GM23338 (cell line): ENCODE data around the gene CDC27. TPM values are rescaled to one million over a fixed set of nuclear protein-coding genes. Genes with fewer than 3 reads are reported as not detected.

Source experiments
- ATAC-seq: fragments of 200-7000 bp; cut with Tn5 transposase; 3 replicates; pipeline ENCODE4 v1.9.1; 2020
- DNase-seq: peaks from one replicate; pipeline ENCODE4 v3.0.0-alpha.2; 2015; ENCODE audit warnings: low spot score
- H2AFZ ChIP-seq: fragments of 200-600 bp; sonication (generic); 2 replicates; pipeline ENCODE4 v1.8.0; 2016; ENCODE audit warnings: antibody characterized with exemption, mild to moderate bottlenecking, moderate library complexity
- H3F3A ChIP-seq: fragments of 200-600 bp; sonication (generic); replicated peaks from 2 replicates; pipeline ENCODE4 v1.8.0; 2017; ENCODE audit warnings: antibody characterized with exemption, mixed run types, low read depth
- H3K27ac ChIP-seq: fragments of 200-600 bp; sonication (generic); 2 replicates; pipeline ENCODE4 v1.6.1; 2016; ENCODE audit warnings: low read depth
- H3K27me3 ChIP-seq: fragments of 200-600 bp; sonication (generic); 2 replicates; pipeline ENCODE4 v1.8.0; 2016; ENCODE audit warnings: mild to moderate bottlenecking, mixed run types, moderate library complexity; ENCODE audit not compliant: insufficient read depth
- H3K36me3 ChIP-seq: fragments of 200-600 bp; sonication (generic); 2 replicates; pipeline ENCODE4 v1.8.0; 2016; ENCODE audit warnings: mild to moderate bottlenecking; ENCODE audit not compliant: insufficient read depth
- H3K4me1 ChIP-seq: fragments of 200-600 bp; sonication (generic); 2 replicates; pipeline ENCODE4 v1.8.0; 2016; ENCODE audit warnings: mild to moderate bottlenecking, moderate library complexity; ENCODE audit not compliant: insufficient read depth
- H3K4me2 ChIP-seq: fragments of 200-600 bp; sonication (generic); 2 replicates; pipeline ENCODE4 v1.7.1; 2017; ENCODE audit warnings: mixed run types
- H3K4me3 ChIP-seq: fragments of 200-600 bp; sonication (generic); 2 replicates; pipeline ENCODE4 v1.6.1; 2016; ENCODE audit warnings: mixed run types
- H3K79me2 ChIP-seq: fragments of 200-600 bp; sonication (generic); replicated peaks from 2 replicates; pipeline ENCODE4 v1.8.0; 2017; ENCODE audit warnings: mild to moderate bottlenecking; ENCODE audit not compliant: insufficient read depth
- H3K9me2 ChIP-seq: fragments of 200-600 bp; sonication (generic); 2 replicates; pipeline ENCODE4 v1.8.0; 2017; ENCODE audit not compliant: insufficient read depth
- H4K20me1 ChIP-seq: fragments of 200-600 bp; sonication (generic); replicated peaks from 2 replicates; pipeline ENCODE4 v1.8.0; 2017; ENCODE audit warnings: mild to moderate bottlenecking; ENCODE audit not compliant: insufficient read depth
- H3K27ac Mint-ChIP-seq: 2 replicates; pipeline ENCODE4 v1.8.0; 2020; ENCODE audit warnings: inconsistent platforms, mild to moderate bottlenecking, moderate library complexity, mixed read lengths
- H3K27me3 Mint-ChIP-seq: 3 replicates; pipeline ENCODE4 v1.8.0; 2022; ENCODE audit warnings: low read depth, mild to moderate bottlenecking, moderate library complexity, mixed read lengths, inconsistent platforms; ENCODE audit not compliant: insufficient read depth, poor library complexity
- H3K36me3 Mint-ChIP-seq: 3 replicates; pipeline ENCODE4 v1.8.0; 2021; ENCODE audit warnings: low read depth, mild to moderate bottlenecking, inconsistent platforms, moderate library complexity, mixed read lengths
- H3K4me1 Mint-ChIP-seq: 3 replicates; pipeline ENCODE4 v1.8.0; 2020; ENCODE audit warnings: mild to moderate bottlenecking, inconsistent platforms, mixed read lengths
- H3K4me3 Mint-ChIP-seq: 3 replicates; pipeline ENCODE4 v1.8.0; 2021; ENCODE audit warnings: moderate library complexity, mild to moderate bottlenecking, inconsistent platforms, mixed read lengths
- H3K9me3 Mint-ChIP-seq: 3 replicates; pipeline ENCODE4 v1.8.0; 2020; ENCODE audit warnings: moderate library complexity, mild to moderate bottlenecking, inconsistent platforms, mixed read lengths
- CREB1 ChIP-seq: fragments of 250-450 bp; sonication (Bioruptor Pico); IDR thresholded peaks from 2 replicates; pipeline ENCODE4 v1.5.0; 2020; ENCODE audit warnings: low read depth, mild to moderate bottlenecking, moderate library complexity
- CTCF ChIP-seq, 2 experiments: fragments of 200-600 bp in 1 of 2; sonication (generic) in 1 of 2; conservative IDR thresholded peaks; 2 replicates each; pipeline versions ENCODE4 v1.5.1 to v1.6.1; 2016 to 2017; ENCODE audit warnings: antibody characterized with exemption in 2 of 2, low read depth in 2 of 2, mild to moderate bottlenecking in 2 of 2, moderate library complexity in 1 of 2
- EZH2 ChIP-seq: fragments of 200-600 bp; sonication (generic); IDR thresholded peaks from one replicate; pipeline ENCODE4 v1.8.0; 2017; ENCODE audit warnings: antibody characterized with exemption, mild to moderate bottlenecking, low read depth; ENCODE audit not compliant: unreplicated experiment
- EZH2phosphoT487 ChIP-seq: fragments of 200-600 bp; sonication (generic); IDR thresholded peaks from one replicate; pipeline ENCODE4 v1.8.1; 2018; ENCODE audit warnings: antibody characterized with exemption; ENCODE audit not compliant: unreplicated experiment
- JUNB ChIP-seq: IDR thresholded peaks from one replicate; pipeline ENCODE4 v1.6.1; 2016; ENCODE audit warnings: antibody characterized with exemption; ENCODE audit not compliant: unreplicated experiment
- NANOG ChIP-seq: IDR thresholded peaks from 2 replicates; pipeline ENCODE4 v1.6.1; 2016; ENCODE audit warnings: antibody characterized with exemption, borderline replicate concordance
- POLR2AphosphoS5 ChIP-seq: IDR thresholded peaks from 2 replicates; pipeline ENCODE4 v1.6.1; 2016; ENCODE audit warnings: antibody characterized with exemption, low read depth
- STAT1 ChIP-seq: IDR thresholded peaks from one replicate; pipeline ENCODE4 v1.6.1; 2016; ENCODE audit warnings: antibody characterized with exemption; ENCODE audit not compliant: unreplicated experiment
- ZNF114 ChIP-seq: fragments of 250-450 bp; sonication (Bioruptor Pico); IDR thresholded peaks from 2 replicates; pipeline ENCODE4 v1.5.0; 2020; ENCODE audit warnings: mild to moderate bottlenecking, moderate library complexity
- ZNF331 ChIP-seq: fragments of 250-450 bp; sonication (Bioruptor Pico); IDR thresholded peaks from 2 replicates; pipeline ENCODE4 v1.5.0; 2020; ENCODE audit warnings: low read depth, mild to moderate bottlenecking, moderate library complexity
- ZNF462 ChIP-seq: fragments of 250-450 bp; sonication (Bioruptor Pico); IDR thresholded peaks from 2 replicates; pipeline ENCODE4 v1.5.0; 2020; ENCODE audit warnings: mild to moderate bottlenecking, moderate library complexity
- polyA plus RNA-seq: library from polyadenylated mRNA; unstranded; fragments of >200 nt; fragmentation: Nextera tagmentation; extraction: Ambion mirVana; gene quantifications from 2 replicates; pipeline ENCODE4 v1.2.1, GENCODE V29; 2016
- total RNA-seq: library from RNA; depleted of rRNA; stranded (reverse); fragments of >200 nt; shearing (Covaris generic); gene quantifications from 2 replicates; pipeline ENCODE4 v1.2.3, GENCODE V29; 2014
- TF ChIP-seq, protein P1 (sequence below): IDR thresholded peaks from 2 replicates; pipeline ENCODE4 v1.6.1; 2016; ENCODE audit warnings: antibody characterized with exemption
- TF ChIP-seq, protein P2 (sequence below): IDR thresholded peaks from one replicate; pipeline ENCODE4 v1.6.1; 2018; ENCODE audit warnings: antibody characterized with exemption; ENCODE audit not compliant: unreplicated experiment

Gene CDC27
- total and polyA plus RNA-seq, 2 experiments from 2014 or later, result 49.7 to 85.5 TPM

GRCh38 chr17:47199627-47200324, 10.7 kb upstream of the CDC27 start:
- Histone ChIP-seq H4K20me1 (no peaks in the 10 kb centered on the region), H3K4me1 (0 out of 2 replicates have a peak, but pooled peaks cover 4% of the 10 kb centered on the region), H3F3A (no peaks in the 10 kb centered on the region), H3K4me3 (no peak overlapping the region), H2AFZ (no peak overlapping the region), H3K36me3 (no peaks in the 10 kb centered on the region), H3K4me2 (no peak overlapping the region), H3K27ac (no peak overlapping the region), H3K9me2 (no peaks in the 10 kb centered on the region), H3K79me2 (no peaks in the 10 kb centered on the region), H3K27me3 (no peaks in the 10 kb centered on the region)
- Mint-ChIP-seq H3K4me1 (peaks cover 5% of the 10 kb centered on the region; the same call in 1 of the 3 replicates), H3K36me3 (no peaks in the 10 kb centered on the region; the same call in 2 of the 3 replicates), H3K27me3 (peaks cover 7% of the 10 kb centered on the region), H3K4me3 (no peak overlapping the region), H3K9me3 (no peaks in the 10 kb centered on the region), H3K27ac (no peak overlapping the region)
- ATAC-seq (no peak), DNase-seq (no peak)
- TF ChIP-seq POLR2AphosphoS5 (no peak), CREB1 (no peak), ZNF114 (no peak), CTCF (conservative IDR thresholded peaks at IDR 0.05; ENCODE audit: low read depth in 2 of 2) (no peak), EZH2 (no peak), ZNF462 (CRISPR knock-in tag) (no peak), NANOG (no peak), JUNB (no peak), STAT1 (no peak), ZNF331 (CRISPR knock-in tag) (no peak), EZH2phosphoT487 (no peak)
- TF ChIP-seq, protein P1, sequence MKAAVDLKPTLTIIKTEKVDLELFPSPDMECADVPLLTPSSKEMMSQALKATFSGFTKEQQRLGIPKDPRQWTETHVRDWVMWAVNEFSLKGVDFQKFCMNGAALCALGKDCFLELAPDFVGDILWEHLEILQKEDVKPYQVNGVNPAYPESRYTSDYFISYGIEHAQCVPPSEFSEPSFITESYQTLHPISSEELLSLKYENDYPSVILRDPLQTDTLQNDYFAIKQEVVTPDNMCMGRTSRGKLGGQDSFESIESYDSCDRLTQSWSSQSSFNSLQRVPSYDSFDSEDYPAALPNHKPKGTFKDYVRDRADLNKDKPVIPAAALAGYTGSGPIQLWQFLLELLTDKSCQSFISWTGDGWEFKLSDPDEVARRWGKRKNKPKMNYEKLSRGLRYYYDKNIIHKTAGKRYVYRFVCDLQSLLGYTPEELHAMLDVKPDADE, result no peak
- TF ChIP-seq, protein P2, sequence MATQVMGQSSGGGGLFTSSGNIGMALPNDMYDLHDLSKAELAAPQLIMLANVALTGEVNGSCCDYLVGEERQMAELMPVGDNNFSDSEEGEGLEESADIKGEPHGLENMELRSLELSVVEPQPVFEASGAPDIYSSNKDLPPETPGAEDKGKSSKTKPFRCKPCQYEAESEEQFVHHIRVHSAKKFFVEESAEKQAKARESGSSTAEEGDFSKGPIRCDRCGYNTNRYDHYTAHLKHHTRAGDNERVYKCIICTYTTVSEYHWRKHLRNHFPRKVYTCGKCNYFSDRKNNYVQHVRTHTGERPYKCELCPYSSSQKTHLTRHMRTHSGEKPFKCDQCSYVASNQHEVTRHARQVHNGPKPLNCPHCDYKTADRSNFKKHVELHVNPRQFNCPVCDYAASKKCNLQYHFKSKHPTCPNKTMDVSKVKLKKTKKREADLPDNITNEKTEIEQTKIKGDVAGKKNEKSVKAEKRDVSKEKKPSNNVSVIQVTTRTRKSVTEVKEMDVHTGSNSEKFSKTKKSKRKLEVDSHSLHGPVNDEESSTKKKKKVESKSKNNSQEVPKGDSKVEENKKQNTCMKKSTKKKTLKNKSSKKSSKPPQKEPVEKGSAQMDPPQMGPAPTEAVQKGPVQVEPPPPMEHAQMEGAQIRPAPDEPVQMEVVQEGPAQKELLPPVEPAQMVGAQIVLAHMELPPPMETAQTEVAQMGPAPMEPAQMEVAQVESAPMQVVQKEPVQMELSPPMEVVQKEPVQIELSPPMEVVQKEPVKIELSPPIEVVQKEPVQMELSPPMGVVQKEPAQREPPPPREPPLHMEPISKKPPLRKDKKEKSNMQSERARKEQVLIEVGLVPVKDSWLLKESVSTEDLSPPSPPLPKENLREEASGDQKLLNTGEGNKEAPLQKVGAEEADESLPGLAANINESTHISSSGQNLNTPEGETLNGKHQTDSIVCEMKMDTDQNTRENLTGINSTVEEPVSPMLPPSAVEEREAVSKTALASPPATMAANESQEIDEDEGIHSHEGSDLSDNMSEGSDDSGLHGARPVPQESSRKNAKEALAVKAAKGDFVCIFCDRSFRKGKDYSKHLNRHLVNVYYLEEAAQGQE, result no peak
